Activated T-cell treated with anti-CD3 and anti-CD28 coated beads for 24 hours (primary cell): ENCODE measurements around the gene PHC1.

Source experiments
- DNase-seq: peaks from one replicate; pipeline ENCODE4 v3.0.0-alpha.2; 2020; ENCODE audit warnings: low read depth

The PHC1 gene

GRCh38 chr12:8950221-8950527, 35.9 kb downstream of the PHC1 start:
- DNase-seq = no peak

GRCh38 chr12:8950702-8951478, 36.6 kb downstream of the PHC1 start:
- DNase-seq = no peak

- no peak for DNase-seq
These were observed 37.4 kb downstream of the PHC1 start for GRCh38 chr12:8951744-8952143.

- DNase-seq = peak; percentile 33
These were observed 39.6 kb downstream of the PHC1 start for GRCh38 chr12:8953773-8954402.

- DNase-seq = no peak
These were observed 41.8 kb downstream of the PHC1 start for GRCh38 chr12:8956073-8956472.

- no peak for DNase-seq
These were observed 42.5 kb downstream of the PHC1 start for GRCh38 chr12:8956772-8957171.

GRCh38 chr12:8957561-8957960, 43.3 kb downstream of the PHC1 start:
- DNase-seq = no peak

- DNase-seq = no peak
These were observed 43.8 kb downstream of the PHC1 start for GRCh38 chr12:8958066-8958465.

GRCh38 chr12:8960176-8960575, 45.9 kb downstream of the PHC1 start:
- no peak for DNase-seq

GRCh38 chr12:8968761-8969160, 54.5 kb downstream of the PHC1 start:
- no peak for DNase-seq

GRCh38 chr12:8969861-8970411, 55.6 kb downstream of the PHC1 start:
- DNase-seq = no peak

GRCh38 chr12:8970432-8970831, 56.1 kb downstream of the PHC1 start:
- no peak for DNase-seq

- no peak for DNase-seq
These were observed 65.8 kb downstream of the PHC1 start for GRCh38 chr12:8980137-8980536.

GRCh38 chr12:8985213-8985754, 71.0 kb downstream of the PHC1 start:
- no peak for DNase-seq

GRCh38 chr12:8987163-8987562, 72.9 kb downstream of the PHC1 start:
- no peak for DNase-seq

- no peak for DNase-seq
These were observed 73.4 kb downstream of the PHC1 start for GRCh38 chr12:8987685-8988084.

- no peak for DNase-seq
These were observed 75.1 kb downstream of the PHC1 start, which contains the start of gene KLRG1 for GRCh38 chr12:8989413-8989812. Gene KLRG1, plus strand, starts transcription at chr12:8989546. Its CDS starts 90 bp downstream, at chr12:8989636.
